ENCODE results near the gene ATP8A1. TPM values are rescaled to one million over a fixed set of nuclear protein-coding genes. Genes with fewer than 3 reads are reported as not detected.
A peak's percentile ranks its signal among the peaks of the same experiment; 100 is the strongest.

ATP8A1 gene
- total and polyA plus RNA-seq, 2 donors from 2014 or later: 4.6 to 27.4 TPM

DNA sequence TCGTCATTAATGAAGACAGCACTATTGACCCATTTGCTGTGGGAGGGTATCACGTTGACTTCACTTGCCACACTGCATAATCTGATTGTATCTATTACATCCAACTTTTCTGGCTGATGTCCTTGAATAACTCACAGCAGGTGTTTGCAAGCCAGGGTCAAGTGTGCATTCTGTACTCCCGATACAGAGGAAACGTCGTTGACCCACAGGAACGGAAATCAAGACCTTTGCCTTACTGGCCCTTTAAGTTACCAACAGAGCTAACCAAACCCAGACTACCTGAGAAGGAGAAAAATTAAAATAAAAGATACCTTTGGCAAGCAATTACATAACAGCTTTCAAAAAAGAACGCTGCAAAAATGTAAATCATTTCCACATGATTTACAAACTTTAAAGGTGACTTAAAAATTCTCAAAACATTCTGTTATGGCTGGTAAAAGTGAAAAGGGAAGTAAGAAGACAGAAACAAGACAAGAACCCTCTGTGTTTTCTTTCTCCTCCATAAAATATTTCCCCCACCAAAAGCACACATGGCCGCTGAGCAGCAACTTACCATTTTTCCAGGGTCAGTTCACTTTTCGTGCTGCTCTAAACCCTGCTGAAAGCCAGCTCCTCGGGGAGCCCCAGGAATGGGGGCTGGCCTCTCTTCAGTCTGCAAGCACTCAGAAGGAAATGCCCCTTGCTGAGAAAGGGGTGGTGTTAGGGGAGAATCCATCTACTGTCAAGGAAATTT lies 266.1 kb downstream of the ATP8A1 start:
- Histone ChIP-seq H3K36me3 (ENCODE audit: control insufficient read depth in 2 of 3, insufficient read depth in 3 of 3, low read length in 3 of 3) (no peaks in the 10 kb centered on the region), H3K9me3 (ENCODE audit: control insufficient read depth in 2 of 3, insufficient read depth in 1 of 3, low read length in 3 of 3) (no peaks in the 10 kb centered on the region), H3K27ac (ENCODE audit: low read depth in 2 of 2, low read length in 2 of 2) (peak overlapping the region; percentile 51 to 59), H3K4me1 (ENCODE audit: control insufficient read depth in 2 of 3, insufficient read depth in 2 of 3, low read depth in 1 of 3, low read length in 3 of 3) (peaks cover 4 to 6% (median 6%) of the 10 kb centered on the region in 3 donors), H3K27me3 (ENCODE audit: control insufficient read depth, insufficient read depth, low read length) (no peaks in the 10 kb centered on the region), H3K9ac (ENCODE audit: low read length in 3 of 3) (peak overlapping the region in 1 of 3 donors; percentile 25), H3K4me3 (ENCODE audit: low read length in 3 of 3) (peak overlapping the region in 2 of 3 donors; percentile 30 to 32)
- TF ChIP-seq, protein P1, sequence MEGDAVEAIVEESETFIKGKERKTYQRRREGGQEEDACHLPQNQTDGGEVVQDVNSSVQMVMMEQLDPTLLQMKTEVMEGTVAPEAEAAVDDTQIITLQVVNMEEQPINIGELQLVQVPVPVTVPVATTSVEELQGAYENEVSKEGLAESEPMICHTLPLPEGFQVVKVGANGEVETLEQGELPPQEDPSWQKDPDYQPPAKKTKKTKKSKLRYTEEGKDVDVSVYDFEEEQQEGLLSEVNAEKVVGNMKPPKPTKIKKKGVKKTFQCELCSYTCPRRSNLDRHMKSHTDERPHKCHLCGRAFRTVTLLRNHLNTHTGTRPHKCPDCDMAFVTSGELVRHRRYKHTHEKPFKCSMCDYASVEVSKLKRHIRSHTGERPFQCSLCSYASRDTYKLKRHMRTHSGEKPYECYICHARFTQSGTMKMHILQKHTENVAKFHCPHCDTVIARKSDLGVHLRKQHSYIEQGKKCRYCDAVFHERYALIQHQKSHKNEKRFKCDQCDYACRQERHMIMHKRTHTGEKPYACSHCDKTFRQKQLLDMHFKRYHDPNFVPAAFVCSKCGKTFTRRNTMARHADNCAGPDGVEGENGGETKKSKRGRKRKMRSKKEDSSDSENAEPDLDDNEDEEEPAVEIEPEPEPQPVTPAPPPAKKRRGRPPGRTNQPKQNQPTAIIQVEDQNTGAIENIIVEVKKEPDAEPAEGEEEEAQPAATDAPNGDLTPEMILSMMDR (IDR thresholded peaks at IDR 0.05; ENCODE audit: borderline replicate concordance, extremely low read depth, insufficient read depth): no peak
- intact Hi-C loops (cut with DNase I): no loop called here
- FAIRE-seq (no peak), DNase-seq (peak in 1 of 5 donors; percentile 64)

DNA sequence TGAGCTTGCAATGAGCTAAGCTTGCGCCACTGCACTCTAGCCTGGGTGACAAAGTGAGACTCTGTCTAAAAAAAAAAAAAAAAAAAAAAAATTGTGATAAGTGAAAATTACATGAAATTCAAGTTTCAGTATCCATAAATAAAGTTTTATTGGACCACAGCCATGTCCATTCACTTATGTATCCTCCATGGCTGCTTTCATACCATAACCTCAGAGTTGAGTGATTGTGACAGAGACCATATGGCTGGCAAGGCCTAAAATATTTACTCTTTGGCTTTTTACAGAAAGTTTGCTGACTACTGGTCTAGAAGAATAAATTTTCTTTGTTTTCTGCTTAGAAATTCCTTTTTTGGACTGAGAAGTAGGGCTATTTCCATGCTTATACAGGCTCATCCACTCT lies 271.4 kb downstream of the ATP8A1 start:
- H3K9me3 ChIP-seq (ENCODE audit: control insufficient read depth in 2 of 3, insufficient read depth in 1 of 3, low read length in 3 of 3): no peaks in the 10 kb centered on the region
- TF ChIP-seq, protein P1 (IDR thresholded peaks at IDR 0.05; ENCODE audit: borderline replicate concordance, extremely low read depth, insufficient read depth): no peak
- no peaks in the 10 kb centered on the region for H3K36me3 ChIP-seq (ENCODE audit: control insufficient read depth in 2 of 3, insufficient read depth in 3 of 3, low read length in 3 of 3)
- H3K4me1 ChIP-seq (ENCODE audit: control insufficient read depth in 2 of 3, insufficient read depth in 2 of 3, low read depth in 1 of 3, low read length in 3 of 3): no peaks in the 10 kb centered on the region
- no peak for FAIRE-seq
- H3K9ac ChIP-seq (ENCODE audit: low read length in 3 of 3): no peak overlapping the region
- no peaks in the 10 kb centered on the region for H3K27me3 ChIP-seq (ENCODE audit: control insufficient read depth, insufficient read depth, low read length)
- DNase-seq: peak in 2 of 5 donors; percentile 43 to 70
- no peak overlapping the region for H3K4me3 ChIP-seq (ENCODE audit: low read length in 3 of 3)
- H3K27ac ChIP-seq (ENCODE audit: low read depth in 2 of 2, low read length in 2 of 2): no peak overlapping the region
- intact Hi-C loops (cut with DNase I): loop anchor here (10.0 kb wide), 1 partner anchor 129 kb away; no protein-coding TSS in a partner anchor

DNA sequence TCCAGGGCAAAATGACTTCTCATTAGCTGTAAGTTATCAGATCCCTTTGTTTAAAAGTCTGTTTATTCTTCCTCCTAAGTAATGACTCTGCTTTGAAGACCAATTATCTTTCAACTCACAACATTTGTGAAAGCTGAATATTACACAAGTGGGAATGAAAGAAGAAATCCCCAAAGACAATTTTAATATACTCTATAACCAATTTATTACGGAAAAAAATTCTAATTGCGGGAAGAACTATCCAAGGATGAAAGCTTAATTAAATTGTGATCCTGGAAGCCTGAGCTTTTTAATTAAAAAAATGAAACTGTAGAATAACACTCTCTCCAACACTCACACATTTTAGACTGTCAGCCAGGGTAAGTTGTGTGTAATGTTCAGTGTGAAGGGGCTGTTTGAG lies 275.2 kb downstream of the ATP8A1 start:
- intact Hi-C loops (cut with DNase I): loop anchor here (10.0 kb wide), 1 partner anchor 133 kb away; no protein-coding TSS in a partner anchor
- Histone ChIP-seq H3K4me3 (ENCODE audit: low read length in 3 of 3) (no peak overlapping the region), H3K9ac (ENCODE audit: low read length in 3 of 3) (no peak overlapping the region), H3K27me3 (ENCODE audit: control insufficient read depth, insufficient read depth, low read length) (no peaks in the 10 kb centered on the region), H3K27ac (ENCODE audit: low read depth in 2 of 2, low read length in 2 of 2) (no peak overlapping the region), H3K36me3 (ENCODE audit: control insufficient read depth in 2 of 3, insufficient read depth in 3 of 3, low read length in 3 of 3) (no peaks in the 10 kb centered on the region), H3K4me1 (ENCODE audit: control insufficient read depth in 2 of 3, insufficient read depth in 2 of 3, low read depth in 1 of 3, low read length in 3 of 3) (no peaks in the 10 kb centered on the region), H3K9me3 (ENCODE audit: control insufficient read depth in 2 of 3, insufficient read depth in 1 of 3, low read length in 3 of 3) (no peaks in the 10 kb centered on the region)
- no peak for DNase-seq
- no peak for FAIRE-seq
- TF ChIP-seq, protein P1 (IDR thresholded peaks at IDR 0.05; ENCODE audit: borderline replicate concordance, extremely low read depth, insufficient read depth): no peak
